K562 (cell line): ENCODE data around the gene RNF121.

ENCODE experiments used
- CBX8 ChIP-seq: fragments of 200-600 bp; sonication (generic); IDR thresholded peaks from 2 replicates; pipeline ENCODE4 v1.6.1; 2012; ENCODE audit warnings: borderline replicate concordance, mixed run types, low read depth, mild to moderate bottlenecking, moderate library complexity, mixed read lengths, low read length, control low read depth, inconsistent platforms; ENCODE audit not compliant: poor library complexity, severe bottlenecking; ENCODE audit errors: extremely low read depth
- CREM ChIP-seq: IDR thresholded peaks from 2 replicates; pipeline ENCODE4 v1.6.1; 2014; ENCODE audit warnings: antibody characterized with exemption, low read depth
- HDAC6 ChIP-seq: IDR thresholded peaks from 2 replicates; pipeline ENCODE4 v1.6.1; 2012; ENCODE audit warnings: low read depth, mild to moderate bottlenecking, control low read depth, inconsistent platforms, low read length, moderate library complexity
- MXI1 ChIP-seq: IDR thresholded peaks from 2 replicates; pipeline ENCODE4 v1.6.1; 2011; ENCODE audit warnings: low read depth, mild to moderate bottlenecking, improper control_type of control experiment, low read length
- POLR2AphosphoS5 ChIP-seq: IDR thresholded peaks from 2 replicates; pipeline ENCODE4 v1.6.1; 2011; ENCODE audit warnings: mild to moderate bottlenecking, low read depth, low read length, moderate library complexity; ENCODE audit not compliant: control insufficient read depth, insufficient read depth
- SRF ChIP-seq, 2 experiments: fragments of 250-450, 450-650 bp in 1 of 2; sonication (Bioruptor Pico) in 1 of 2; sonication (generic) in 1 of 2; formaldehyde crosslinking; IDR thresholded peaks; 2 replicates each; pipeline versions ENCODE4 v1.5.0 to v1.5.1; 2020 to 2022; ENCODE audit warnings: mild to moderate bottlenecking in 1 of 2, missing genetic modification reagents in 1 of 2
- TBP ChIP-seq: optimal IDR thresholded peaks from 2 replicates; pipeline ENCODE3; 2011; ENCODE audit warnings: low read depth, low read length, improper control_type of control experiment
- ZNF133 ChIP-seq: fragments of 250-450 bp; sonication (Bioruptor Pico); IDR thresholded peaks from 2 replicates; pipeline ENCODE4 v1.4.0; 2020; ENCODE audit warnings: mild to moderate bottlenecking
- TF ChIP-seq, protein P1 (sequence below): fragments of 250-450 bp; sonication (Bioruptor Pico); IDR thresholded peaks from 2 replicates; pipeline ENCODE4 v1.4.0; 2020; ENCODE audit warnings: mild to moderate bottlenecking
- TF ChIP-seq, protein P2 (sequence below): sonication (generic); formaldehyde crosslinking; IDR thresholded peaks from 2 replicates; pipeline ENCODE4 v1.4.0; 2020; ENCODE audit warnings: mild to moderate bottlenecking, missing genetic modification reagents
- TF ChIP-seq, protein P3 (sequence below), 3 experiments: IDR thresholded peaks in 2 of 3; conservative IDR thresholded peaks in 1 of 3; 2 replicates each; pipeline ENCODE4 v1.5.1; 2011 to 2012; ENCODE audit warnings: low read length in 3 of 3, mild to moderate bottlenecking in 3 of 3, control low read depth in 2 of 3, improper control_type of control experiment in 1 of 3, inconsistent platforms in 1 of 3, low read depth in 1 of 3, mixed read lengths in 1 of 3, moderate library complexity in 1 of 3; ENCODE audit not compliant: insufficient read depth in 2 of 3
- TF ChIP-seq, protein P4 (sequence below): sonication (generic); formaldehyde crosslinking; IDR thresholded peaks from 2 replicates; pipeline ENCODE4 v1.8.0; 2022; ENCODE audit warnings: missing genetic modification reagents, mild to moderate bottlenecking, moderate library complexity, borderline replicate concordance

DNA sequence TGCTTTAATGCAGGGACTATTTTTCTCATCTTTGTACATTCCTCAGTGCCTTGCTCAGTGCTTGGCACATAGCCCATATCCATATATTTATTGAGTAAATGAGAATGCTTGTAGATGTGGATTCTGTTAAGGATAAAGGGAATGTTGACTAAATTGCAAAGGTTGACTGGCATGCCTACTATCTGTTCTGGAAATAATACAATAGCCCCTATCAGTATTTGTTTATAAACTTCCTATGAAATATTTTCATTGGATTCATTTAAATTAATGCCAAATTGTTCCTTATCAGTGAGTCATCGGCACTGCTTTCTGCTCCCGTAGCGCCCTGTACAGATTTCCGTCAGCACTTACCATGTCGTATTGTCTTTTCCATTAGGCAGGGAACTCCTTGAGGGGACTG lies 8.0 kb downstream of the RNF121 start:
- TF ChIP-seq, protein P1, sequence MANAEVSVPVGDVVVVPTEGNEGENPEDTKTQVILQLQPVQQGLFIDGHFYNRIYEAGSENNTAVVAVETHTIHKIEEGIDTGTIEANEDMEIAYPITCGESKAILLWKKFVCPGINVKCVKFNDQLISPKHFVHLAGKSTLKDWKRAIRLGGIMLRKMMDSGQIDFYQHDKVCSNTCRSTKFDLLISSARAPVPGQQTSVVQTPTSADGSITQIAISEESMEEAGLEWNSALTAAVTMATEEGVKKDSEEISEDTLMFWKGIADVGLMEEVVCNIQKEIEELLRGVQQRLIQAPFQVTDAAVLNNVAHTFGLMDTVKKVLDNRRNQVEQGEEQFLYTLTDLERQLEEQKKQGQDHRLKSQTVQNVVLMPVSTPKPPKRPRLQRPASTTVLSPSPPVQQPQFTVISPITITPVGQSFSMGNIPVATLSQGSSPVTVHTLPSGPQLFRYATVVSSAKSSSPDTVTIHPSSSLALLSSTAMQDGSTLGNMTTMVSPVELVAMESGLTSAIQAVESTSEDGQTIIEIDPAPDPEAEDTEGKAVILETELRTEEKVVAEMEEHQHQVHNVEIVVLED (CRISPR knock-in tag) = no peak
- TF ChIP-seq, protein P2, sequence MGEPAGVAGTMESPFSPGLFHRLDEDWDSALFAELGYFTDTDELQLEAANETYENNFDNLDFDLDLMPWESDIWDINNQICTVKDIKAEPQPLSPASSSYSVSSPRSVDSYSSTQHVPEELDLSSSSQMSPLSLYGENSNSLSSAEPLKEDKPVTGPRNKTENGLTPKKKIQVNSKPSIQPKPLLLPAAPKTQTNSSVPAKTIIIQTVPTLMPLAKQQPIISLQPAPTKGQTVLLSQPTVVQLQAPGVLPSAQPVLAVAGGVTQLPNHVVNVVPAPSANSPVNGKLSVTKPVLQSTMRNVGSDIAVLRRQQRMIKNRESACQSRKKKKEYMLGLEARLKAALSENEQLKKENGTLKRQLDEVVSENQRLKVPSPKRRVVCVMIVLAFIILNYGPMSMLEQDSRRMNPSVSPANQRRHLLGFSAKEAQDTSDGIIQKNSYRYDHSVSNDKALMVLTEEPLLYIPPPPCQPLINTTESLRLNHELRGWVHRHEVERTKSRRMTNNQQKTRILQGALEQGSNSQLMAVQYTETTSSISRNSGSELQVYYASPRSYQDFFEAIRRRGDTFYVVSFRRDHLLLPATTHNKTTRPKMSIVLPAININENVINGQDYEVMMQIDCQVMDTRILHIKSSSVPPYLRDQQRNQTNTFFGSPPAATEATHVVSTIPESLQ (CRISPR knock-in tag) = no peak
- no peak for TF ChIP-seq MXI1
- TF ChIP-seq HDAC6 = no peak
- no peak for TF ChIP-seq SRF (CRISPR knock-in tag; IDR thresholded peaks at IDR 0.05)
- TF ChIP-seq, protein P3, sequence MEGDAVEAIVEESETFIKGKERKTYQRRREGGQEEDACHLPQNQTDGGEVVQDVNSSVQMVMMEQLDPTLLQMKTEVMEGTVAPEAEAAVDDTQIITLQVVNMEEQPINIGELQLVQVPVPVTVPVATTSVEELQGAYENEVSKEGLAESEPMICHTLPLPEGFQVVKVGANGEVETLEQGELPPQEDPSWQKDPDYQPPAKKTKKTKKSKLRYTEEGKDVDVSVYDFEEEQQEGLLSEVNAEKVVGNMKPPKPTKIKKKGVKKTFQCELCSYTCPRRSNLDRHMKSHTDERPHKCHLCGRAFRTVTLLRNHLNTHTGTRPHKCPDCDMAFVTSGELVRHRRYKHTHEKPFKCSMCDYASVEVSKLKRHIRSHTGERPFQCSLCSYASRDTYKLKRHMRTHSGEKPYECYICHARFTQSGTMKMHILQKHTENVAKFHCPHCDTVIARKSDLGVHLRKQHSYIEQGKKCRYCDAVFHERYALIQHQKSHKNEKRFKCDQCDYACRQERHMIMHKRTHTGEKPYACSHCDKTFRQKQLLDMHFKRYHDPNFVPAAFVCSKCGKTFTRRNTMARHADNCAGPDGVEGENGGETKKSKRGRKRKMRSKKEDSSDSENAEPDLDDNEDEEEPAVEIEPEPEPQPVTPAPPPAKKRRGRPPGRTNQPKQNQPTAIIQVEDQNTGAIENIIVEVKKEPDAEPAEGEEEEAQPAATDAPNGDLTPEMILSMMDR (IDR thresholded peaks at IDR 0.05 in 2 of 3, conservative IDR thresholded peaks at IDR 0.05 in 1 of 3; ENCODE audit: insufficient read depth in 2 of 3, low read depth in 1 of 3, low read length in 3 of 3) = no peak
- TF ChIP-seq, protein P4, sequence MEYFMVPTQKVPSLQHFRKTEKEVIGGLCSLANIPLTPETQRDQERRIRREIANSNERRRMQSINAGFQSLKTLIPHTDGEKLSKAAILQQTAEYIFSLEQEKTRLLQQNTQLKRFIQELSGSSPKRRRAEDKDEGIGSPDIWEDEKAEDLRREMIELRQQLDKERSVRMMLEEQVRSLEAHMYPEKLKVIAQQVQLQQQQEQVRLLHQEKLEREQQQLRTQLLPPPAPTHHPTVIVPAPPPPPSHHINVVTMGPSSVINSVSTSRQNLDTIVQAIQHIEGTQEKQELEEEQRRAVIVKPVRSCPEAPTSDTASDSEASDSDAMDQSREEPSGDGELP (CRISPR knock-in tag) = no peak
- no peak for TF ChIP-seq ZNF133 (CRISPR knock-in tag)
- no peak for TF ChIP-seq TBP
- no peak for TF ChIP-seq CREM
- no peak for TF ChIP-seq POLR2AphosphoS5
- no peak for TF ChIP-seq CBX8
